ENCODE measurements around the gene CCR5. TPM values are rescaled to one million over a fixed set of nuclear protein-coding genes. Genes with fewer than 3 reads are reported as not detected.
"Not testable (repeated sequence)": the region's sequence is repeated elsewhere in the genome, so short reads cannot be mapped to it uniquely, and the experiment has no call there.

CCR5 gene
- total RNA-seq, 1 donor from 2014 or later: not detected

DNA sequence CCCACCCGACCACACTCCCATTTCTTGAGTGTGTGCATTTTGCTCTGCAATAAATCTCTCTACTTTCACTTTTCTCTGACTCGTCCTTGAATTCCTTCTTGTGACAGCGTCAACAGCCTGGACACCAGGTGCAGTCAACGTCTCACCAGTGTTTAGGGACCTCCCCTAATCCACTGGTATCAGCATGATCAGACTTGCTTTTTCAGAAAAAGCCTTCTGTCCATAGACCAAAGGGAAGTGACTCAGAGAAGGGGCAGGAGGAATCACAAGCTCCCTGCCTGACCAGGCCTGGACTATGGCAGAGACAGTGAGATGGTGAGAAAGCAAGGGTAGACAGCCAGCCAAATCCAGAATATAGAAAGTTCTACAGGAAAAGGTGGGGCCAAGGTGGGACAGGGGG lies 15.5 kb downstream of the CCR5 start:
- peak; percentile 64 for DNase-seq (ENCODE audit: low read depth)

DNA sequence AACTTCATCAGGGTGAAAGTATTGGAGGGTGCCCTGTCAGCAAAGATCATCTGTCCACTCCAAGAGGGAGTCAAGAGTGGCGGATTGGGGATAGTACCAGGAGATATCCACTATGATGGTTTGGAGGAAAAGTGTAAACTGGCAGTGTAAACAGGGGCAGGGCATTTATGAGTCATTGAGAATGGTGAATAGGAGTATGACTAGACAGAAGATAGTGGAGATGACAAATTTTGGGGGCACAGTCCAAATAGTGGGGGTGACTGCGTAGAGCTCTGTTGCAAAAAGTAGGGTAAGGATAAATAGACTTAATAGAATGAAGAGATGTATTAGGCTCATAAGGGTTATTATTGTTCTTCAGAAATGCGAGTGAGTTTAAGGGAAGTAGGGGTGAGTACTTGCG lies 18.1 kb downstream of the CCR5 start:
- not testable (repeated sequence) for DNase-seq (ENCODE audit: low read depth)

DNA sequence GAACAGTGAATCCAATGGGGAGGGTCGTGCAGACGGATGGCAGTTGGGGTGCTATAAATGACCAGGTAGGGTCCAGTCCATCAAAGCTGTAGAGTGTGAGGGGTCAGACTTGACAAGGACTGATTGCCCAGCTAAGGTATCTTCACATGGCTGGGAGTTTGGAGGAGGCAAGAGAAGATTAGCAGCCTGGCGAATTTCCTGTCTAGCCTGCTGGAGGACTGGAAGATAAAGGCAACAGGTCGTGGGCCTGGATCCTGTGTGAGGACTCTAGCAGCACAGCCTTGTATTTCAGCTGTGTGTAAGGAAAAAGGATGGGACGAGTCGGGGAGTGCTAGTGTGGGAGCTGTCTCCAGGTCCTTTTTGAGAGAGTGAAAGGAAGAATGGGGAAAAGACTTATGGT lies 18.6 kb downstream of the CCR5 start:
- DNase-seq (ENCODE audit: low read depth): no peak

DNA sequence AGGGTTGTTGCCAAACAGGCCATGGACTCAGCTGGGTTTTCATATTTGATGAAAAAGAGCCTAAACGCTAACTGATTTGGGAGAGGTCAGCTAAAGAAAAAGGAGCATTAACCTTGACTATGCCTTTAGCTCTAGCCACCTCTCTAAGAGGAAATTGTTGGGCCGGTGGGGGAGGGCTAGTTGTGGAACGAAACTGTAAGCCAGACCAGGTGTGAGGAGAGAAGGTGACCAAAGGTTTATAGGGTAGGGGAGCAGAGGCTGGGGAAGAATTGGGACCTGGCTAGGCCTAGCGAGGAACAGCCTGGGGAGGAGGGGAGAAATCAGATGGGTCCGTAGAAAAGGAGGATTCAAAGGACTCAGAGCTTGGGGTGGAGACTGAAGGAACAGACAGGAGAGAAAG lies 20.8 kb downstream of the CCR5 start:
- DNase-seq (ENCODE audit: low read depth): not testable (repeated sequence)

DNA sequence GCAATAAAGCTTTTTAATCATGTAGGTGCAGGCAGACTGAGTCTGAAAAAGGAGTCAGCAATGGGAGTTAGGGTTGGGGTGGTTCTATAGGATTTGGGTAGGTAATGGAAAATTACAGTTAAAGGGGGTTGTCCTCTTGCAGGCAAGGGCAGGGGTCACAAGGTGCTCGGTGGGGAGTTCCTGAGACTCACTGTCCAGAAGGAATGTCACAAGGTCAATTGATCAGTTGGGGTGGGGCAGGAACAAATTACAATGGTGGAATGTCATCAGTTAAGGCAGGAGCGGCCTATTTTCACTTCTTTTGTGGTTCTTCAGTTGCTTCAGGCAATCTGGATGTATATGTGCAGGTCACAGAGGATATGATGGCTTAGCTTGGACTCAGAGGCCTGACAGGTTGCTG lies 22.3 kb downstream of the CCR5 start:
- no peak for DNase-seq (ENCODE audit: low read depth)

DNA sequence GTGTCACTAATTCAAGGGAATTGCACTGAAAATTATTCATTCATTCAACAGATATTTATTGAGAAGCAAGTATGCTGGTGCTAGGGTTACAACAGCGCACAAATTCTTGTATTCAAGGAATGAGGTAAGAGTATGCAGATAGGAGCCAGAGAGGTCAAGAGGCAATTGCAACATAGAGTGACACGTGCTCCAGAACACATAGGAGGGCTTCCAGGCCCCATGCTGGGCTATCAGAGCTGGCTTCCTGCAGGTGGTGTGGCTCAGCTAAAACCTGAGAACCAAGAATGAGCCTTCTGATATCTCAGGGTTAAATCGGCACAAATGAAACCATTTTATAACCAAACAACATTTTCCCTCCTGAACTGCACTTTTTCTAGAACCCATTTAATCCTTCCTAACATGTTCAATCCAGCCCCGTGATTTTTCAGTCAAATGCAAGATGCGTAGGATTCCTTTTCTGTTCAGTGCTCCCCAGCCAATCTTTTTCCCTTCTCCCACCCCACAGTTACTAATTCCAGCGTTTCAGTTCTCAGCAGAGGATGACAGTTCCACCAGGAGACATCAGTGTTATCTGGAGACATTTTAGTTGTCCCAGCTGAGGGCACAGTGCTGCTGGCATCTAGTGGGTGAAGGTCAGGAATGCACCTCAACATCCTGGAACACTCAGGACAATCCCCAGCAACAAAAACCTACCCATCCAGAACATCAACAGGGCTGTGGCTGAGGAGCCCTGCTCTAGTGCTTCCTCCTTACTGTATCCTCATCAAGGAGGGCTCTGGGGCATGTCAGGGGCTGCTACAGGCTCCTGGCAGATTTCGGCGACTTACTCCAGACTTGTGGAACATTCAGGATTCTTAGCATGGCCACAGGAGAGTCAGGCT lies 23.0 kb downstream of the CCR5 start:
- no peak for DNase-seq (ENCODE audit: low read depth)

DNA sequence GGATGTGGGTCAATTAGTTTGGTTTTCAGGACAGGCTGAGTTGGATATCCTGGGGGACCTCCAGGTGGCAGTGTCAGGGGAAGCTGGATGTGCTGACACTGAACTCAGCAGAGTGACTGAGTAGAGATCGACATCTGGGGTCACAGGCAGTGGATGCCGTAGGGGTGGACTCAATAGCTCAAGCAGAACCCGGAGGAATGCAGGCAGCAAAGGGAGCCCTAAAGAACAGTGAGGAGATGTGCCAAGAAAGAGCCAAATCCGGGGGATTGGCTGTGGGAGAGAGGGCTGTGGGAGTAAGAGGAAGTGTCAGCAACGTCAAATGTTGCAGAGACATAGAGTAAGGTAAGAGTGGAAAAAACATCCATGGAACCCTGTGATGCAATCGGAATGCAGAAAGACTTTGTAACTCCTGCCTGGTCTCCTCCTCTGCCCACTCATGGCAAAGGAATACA lies 24.5 kb downstream of the CCR5 start:
- DNase-seq (ENCODE audit: low read depth): peak; percentile 17

DNA sequence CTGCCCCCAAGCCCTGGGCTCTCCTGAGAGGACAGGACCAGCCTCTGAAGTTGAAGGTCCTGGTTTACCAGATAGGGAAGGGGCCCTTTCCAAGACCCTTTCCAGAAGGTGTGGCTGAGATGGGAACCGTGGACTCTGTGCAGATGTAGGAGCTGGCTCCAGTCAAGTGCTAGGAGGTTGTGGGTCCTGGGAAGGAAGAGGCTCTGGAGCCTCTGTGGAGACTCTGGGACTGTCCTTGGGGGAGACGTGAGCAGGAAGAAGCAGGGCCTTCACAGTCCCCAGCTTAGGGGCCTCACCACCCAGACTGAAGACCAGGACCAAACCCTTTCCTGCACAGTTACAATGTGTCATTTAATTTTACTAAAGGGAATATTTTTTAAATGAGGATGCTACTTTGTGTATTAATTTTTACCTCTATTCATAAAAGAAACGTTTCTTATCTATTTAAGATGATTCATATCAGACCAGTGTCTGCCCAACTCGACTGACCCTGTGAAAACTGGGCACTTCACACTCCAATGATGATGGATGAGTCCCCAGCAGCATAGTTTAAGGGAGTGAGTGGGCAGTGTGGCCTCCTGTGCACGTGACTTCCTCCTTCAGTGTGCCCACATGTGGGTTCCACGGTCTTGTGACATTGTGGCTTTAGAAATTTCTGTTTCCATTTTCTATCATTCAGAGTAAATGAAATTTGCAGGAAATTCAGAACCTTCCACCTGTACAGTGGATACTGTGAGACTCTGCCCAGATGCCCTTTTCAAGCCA lies 25.2 kb downstream of the CCR5 start:
- no peak for DNase-seq (ENCODE audit: low read depth)

DNA sequence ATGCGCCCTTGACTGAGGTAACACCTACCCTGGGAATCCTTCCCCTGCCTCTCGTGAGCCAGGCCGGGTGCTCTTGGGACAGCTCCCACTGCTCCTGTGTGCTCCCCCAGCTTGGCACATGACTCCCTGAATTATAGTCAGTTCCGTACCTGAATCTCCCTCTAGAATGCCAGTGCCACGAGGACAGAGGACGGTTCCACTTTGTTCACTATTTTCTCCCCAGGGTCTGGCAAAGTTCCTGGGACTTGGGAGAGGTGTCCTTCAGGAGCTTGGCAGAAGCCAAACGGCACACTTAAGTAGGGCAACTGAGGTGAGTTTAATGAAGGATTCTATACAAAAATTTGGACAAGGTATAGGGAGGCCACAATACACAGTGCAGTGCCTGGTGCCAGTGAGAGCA lies 26.4 kb downstream of the CCR5 start:
- DNase-seq (ENCODE audit: low read depth): no peak

DNA sequence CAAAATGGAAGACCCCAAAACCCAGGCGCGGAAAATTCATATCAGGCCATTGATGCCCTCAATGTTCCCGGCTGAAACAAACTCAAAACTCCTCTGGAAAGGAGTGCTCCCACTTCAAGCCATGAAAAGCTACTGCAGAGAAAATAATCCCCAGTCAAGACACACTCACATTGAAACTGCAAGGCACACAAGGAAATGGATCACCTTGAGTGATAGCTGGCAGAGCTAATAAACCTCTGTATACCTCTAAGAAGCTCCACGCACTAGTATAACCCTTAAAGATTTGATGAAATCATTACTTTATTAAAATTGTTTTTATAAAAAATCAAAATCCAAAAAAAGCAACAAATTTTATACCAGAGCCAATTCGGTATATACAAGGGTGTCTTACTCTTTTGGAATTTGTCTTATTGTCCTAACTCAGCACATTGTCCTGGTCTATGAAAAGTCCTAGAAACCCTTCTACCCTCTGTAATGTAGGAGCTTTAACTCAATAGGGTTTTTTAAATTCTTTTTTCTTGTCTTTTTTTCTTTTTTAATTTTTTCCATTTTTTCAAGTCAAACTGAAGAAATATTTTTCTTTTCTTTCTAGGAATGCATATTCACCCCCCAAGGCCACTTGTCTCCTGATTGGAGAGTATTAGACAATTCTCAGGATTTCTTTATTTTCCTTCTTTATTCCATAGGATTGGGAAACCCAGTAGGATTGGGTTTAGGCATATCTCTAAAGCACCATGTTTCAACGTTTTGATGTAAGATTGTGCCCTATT lies 27.6 kb downstream of the CCR5 start:
- DNase-seq (ENCODE audit: low read depth): no peak

DNA sequence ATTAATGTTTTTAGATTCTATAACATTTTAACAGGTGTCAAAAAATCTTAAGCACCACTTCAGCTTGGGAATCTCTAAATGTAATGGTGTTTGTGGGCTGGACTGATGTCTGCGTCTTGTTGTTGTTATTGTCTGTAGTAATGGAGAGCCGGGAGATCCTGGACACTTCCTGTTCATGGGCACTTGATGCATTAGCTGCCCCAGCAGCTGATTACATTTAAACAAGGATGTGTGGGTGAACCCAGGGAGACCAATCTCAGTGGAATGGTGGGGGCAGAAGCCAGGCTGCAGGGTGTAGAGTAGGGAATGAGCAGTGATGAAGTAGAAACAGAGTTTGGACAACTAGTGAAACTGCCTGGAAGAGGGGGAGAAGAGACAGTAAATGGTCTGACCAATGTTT lies 28.4 kb downstream of the CCR5 start:
- no peak for DNase-seq (ENCODE audit: low read depth)

DNA sequence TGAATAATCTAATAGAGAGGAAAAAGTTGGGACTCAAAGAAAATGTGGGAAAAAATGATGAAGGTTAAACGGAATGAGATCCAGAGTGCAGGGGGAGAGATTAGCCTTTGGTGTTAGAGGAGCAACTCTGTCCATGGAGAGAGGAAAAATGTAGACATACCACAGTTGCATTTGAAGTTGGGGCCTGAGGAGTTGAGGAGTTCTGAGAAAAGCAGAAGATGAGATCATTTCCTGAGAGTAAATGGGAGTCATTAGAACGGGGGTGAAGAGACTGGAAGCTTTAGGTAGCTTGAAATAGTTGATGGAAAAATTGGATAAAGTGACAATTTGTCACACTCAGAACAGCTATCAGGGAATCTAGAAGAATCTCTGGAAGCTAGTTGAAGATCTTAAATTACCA lies 28.8 kb downstream of the CCR5 start:
- DNase-seq (ENCODE audit: low read depth): no peak

DNA sequence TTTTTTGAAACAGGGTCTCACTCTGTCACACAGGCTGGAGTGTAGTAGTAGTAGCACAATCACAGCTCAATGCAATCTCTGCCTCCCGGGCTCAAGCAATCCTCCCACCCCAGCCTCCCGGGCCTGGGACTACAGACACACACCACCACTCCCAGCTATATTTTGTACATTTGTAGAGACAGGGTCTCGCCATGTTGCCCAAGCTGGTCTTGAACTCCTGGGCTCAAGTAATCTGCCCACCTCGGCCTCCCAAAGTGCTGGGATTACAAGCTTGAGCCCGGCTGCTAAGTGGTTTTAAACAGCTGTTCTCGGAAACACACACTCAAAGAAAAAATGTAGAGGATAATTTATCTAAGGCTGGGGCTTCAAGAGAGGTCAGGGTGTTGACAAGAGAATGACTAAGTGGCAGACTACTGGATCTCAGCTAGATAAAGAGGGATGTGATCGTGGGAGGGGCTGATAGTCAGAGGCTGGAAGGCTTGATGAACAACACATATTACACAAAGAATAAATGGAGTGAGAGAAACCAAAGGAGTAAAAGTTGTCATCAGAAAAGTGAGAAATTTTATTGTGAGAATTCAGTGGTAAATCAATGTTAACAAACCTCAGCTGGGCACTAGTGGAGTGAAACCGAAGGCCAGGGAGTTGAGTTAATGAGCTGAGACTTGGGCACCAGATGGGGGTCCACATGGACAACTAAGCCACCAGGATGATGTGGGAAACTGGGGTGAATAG lies 29.4 kb downstream of the CCR5 start:
- DNase-seq (ENCODE audit: low read depth): no peak

DNA sequence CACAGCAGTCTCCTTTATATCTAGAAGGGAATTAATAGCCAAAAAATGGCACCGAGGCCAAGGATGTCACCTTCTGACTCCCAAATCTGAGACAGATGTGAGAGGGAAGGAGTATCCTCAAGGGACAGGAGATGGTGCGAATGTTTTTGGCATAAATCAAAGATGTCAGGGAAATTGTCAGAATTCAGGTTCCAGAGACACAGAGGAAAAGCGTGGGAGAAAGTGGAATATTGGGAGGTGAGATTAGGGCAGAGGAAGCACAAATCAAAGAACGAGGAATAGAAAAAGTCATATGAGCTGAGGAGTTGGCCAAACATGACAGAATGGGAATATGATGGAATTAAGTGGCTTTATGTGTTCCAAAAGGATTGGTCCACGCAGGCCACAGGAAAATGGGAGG lies 30.1 kb downstream of the CCR5 start:
- DNase-seq (ENCODE audit: low read depth): no peak

DNA sequence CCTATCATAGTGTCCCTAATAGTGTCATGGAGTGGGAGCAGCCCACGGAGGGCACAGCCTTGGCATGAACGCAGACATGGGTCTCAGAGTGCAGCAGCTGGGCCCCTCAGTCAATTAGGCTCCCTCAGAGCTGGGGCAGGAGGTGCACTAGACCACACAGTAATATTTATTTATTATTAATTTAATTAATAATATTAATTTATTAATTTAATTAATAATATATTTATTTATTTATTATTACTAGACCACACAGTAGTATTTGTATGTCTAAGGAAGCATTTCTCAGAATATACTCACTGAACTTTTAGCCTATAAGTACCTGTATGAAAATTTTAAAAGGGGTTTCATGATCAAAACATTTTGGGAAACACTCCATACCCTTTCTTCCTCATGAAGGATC lies 30.8 kb downstream of the CCR5 start:
- DNase-seq (ENCODE audit: low read depth): no peak

DNA sequence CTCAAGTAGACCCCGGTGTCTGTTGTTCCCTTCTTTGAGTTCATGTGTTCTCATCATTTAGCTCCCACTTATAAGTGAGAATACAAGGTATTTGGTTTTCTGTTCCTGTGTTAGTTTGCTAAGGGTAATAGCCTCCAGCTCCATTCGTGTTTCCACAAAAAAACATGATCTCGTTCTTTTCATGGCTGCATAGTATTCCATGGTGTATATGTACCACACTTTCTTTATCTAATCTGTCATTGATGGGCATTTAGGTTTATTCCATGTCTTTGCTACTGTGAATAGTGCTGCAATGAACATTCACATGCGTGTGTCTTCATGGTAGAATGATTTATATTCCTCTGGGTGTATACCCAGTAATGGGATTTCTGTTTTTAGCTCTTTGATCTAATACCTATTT lies 32.2 kb downstream of the CCR5 start:
- DNase-seq (ENCODE audit: low read depth): not testable (repeated sequence)

DNA sequence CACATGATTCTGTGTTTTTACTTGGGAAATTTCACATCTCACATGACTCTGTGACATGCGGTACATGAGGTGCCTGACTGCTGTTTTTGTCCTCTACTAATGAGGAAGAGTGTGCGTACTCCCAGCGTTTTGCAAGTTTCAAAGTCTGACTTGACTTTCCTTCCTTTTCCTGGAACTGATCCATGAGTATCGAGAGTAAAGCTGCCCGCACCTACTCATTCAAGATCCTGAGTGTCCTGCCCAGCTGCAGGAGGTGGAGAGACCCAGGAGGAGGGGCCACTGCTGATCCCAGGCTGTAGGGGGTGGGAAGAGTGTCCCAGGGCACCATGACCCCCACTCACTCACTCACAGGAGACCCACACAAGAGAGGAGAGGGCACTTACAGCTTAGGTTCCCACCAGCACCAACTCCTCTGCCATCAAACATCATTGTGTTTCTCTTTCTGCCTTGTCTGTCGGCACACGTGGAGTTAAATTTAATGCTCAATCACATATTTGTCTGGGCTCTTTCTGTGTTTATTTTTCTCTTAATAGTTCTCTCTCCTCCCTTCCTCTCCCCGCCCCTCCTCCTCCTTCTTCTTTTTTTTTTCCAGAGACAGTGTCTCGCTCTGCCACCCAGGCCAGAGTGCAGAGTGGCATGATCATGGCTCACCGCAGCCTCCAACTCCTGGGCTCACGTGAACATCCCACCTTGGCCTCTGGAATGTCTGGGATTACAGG lies 34.7 kb downstream of the CCR5 start:
- DNase-seq (ENCODE audit: low read depth): peak; percentile 56

DNA sequence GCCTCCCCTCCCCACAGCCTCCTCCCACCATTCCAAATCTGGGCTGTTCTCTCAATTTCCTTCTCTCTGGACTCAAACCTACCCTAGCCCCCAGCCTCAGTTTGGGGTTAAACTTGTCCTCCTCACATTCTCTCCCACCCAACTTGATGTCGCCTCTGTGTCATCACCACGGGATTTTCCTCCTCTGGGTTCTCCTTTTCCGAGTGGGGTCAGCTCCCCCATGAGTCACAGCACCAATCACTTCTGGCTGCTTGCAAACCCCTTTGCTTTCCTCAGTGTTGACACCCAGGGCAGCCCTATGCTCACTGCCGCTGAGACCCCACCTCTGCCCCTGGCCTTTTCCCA lies 35.7 kb downstream of the CCR5 start:
- no peak for DNase-seq (ENCODE audit: low read depth)

DNA sequence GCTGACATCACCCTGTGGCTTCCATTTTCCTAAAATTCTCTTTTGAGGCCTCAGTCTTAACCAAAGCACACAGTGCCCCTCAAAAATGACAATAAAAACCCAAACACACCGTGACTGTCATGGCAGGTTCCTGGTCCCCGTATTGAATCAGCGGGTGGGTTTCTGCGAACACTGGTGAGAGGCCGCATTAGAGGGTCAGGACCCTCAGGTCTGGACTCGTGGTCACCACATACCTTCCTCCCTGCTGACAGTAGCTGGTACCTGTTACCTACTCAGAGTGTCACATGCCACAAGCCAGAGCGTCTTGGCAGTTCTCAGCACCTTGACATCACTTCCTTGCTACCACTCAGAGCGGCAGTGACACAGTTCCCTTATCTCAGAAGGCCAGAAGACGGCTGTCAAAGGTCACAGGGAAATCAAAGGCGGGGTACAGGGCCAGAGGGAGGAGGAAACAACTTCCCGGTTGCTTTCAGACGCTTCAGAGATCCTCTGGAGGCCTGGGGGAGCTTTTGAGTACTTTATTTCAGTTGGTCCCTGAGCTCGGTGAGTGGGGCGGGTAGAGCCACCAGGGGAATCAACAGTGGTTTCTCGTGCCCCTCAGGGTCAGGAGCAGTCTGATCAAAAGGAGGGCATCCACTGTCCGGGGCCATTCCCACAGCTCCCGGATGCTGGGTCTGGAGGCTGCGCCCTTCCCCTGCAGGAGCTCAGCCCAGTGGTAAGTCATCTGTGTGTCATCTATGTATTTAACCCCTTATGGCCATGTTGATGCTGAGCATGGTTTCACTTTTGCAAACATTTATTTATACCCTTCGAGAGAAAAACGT lies 36.3 kb downstream of the CCR5 start, which contains the start of the genes CCR5AS and CCRL2:
Gene CCR5AS (minus strand): TSS at position 279 of the 824 bp plus-strand sequence.
Gene CCRL2 (plus strand): TSS at position 472 of the 824 bp plus-strand sequence. CDS start 821 bp downstream, outside the sequence.
- no peak for DNase-seq (ENCODE audit: low read depth)

DNA sequence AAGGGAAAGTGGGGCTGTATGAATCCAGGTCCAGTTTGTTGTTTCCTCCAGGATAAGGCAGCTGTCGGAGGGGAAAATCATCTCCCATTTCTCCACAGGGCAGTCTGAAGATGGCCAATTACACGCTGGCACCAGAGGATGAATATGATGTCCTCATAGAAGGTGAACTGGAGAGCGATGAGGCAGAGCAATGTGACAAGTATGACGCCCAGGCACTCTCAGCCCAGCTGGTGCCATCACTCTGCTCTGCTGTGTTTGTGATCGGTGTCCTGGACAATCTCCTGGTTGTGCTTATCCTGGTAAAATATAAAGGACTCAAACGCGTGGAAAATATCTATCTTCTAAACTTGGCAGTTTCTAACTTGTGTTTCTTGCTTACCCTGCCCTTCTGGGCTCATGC lies 37.2 kb downstream of the CCR5 start:
- no peak for DNase-seq (ENCODE audit: low read depth)
